Lung (tissue), 12 donors: ENCODE measurements around the gene CNTNAP5. TPM values are rescaled to one million over a fixed set of nuclear protein-coding genes. Genes with fewer than 3 reads are reported as not detected.

ENCODE experiments used
- ATAC-seq: fragments of 200-7000 bp; cut with Tn5 transposase; one replicate; pipeline ENCODE4 v1.9.1; 2020; ENCODE audit warnings: moderate number of reproducible peaks; ENCODE audit not compliant: insufficient read depth, low FRiP score
- DNase-seq, 3 donors: peaks; one replicate each; pipeline ENCODE4 v3.0.0-alpha.2; 2013 to 2017
- H3K27ac ChIP-seq, 2 donors: one replicate each; pipeline ENCODE4 v1.5.1; 2013; ENCODE audit warnings: mild to moderate bottlenecking in 2 of 2, moderate library complexity in 2 of 2, control low read depth in 1 of 2, inconsistent platforms in 1 of 2, low read depth in 1 of 2, low read length in 1 of 2
- H3K27me3 ChIP-seq, 3 donors: one replicate each; pipeline ENCODE4 v1.5.1; 2013; ENCODE audit warnings: low read length in 2 of 3; ENCODE audit not compliant: control insufficient read depth in 3 of 3, insufficient read depth in 3 of 3
- H3K36me3 ChIP-seq, 4 donors: one replicate each; pipeline ENCODE4 v1.5.1; 2013; ENCODE audit warnings: low read length in 4 of 4, mild to moderate bottlenecking in 1 of 4, moderate library complexity in 1 of 4; ENCODE audit not compliant: control insufficient read depth in 4 of 4, insufficient read depth in 4 of 4
- H3K4me1 ChIP-seq, 5 donors: one replicate each; pipeline ENCODE4 v1.5.1; 2013; ENCODE audit warnings: low read length in 5 of 5, mild to moderate bottlenecking in 2 of 5, moderate library complexity in 1 of 5; ENCODE audit not compliant: control insufficient read depth in 5 of 5, insufficient read depth in 5 of 5
- H3K4me3 ChIP-seq: one replicate; pipeline ENCODE4 v1.5.1; 2013; ENCODE audit warnings: mild to moderate bottlenecking, control low read depth, moderate library complexity
- H3K9ac ChIP-seq, 2 donors: one replicate each; pipeline ENCODE4 v1.5.1; 2013; ENCODE audit warnings: low read length in 2 of 2, control low read depth in 1 of 2; ENCODE audit not compliant: insufficient read depth in 1 of 2
- H3K9me3 ChIP-seq, 4 donors: one replicate each; pipeline ENCODE4 v1.5.1; 2013; ENCODE audit warnings: low read length in 3 of 4, mild to moderate bottlenecking in 1 of 4, moderate library complexity in 1 of 4; ENCODE audit not compliant: control insufficient read depth in 4 of 4, insufficient read depth in 3 of 4
- CTCF ChIP-seq: IDR thresholded peaks from 2 replicates; pipeline ENCODE4 v1.5.1; 2012; ENCODE audit warnings: mild to moderate bottlenecking; ENCODE audit errors: control extremely low read depth, extremely low read depth
- WGBS, 2 donors: extraction: QIAGEN DNeasy Blood & Tissue Kit; methylation state at CpG; one replicate each; pipeline ENCODE4 v1.1.7; 2013; 5-methylcytosine and 5-hydroxymethylcytosine counted together
- polyA plus RNA-seq, 2 donors: library from polyadenylated mRNA; stranded (reverse); fragments of 200-250 nt; gene quantifications; one replicate each; pipeline ENCODE4 v1.2.1, GENCODE V29; 2013
- total RNA-seq, 2 donors: library from RNA; depleted of rRNA in 1 of 2; stranded (reverse); fragments of >200 nt in 1 of 2; gene quantifications; one replicate each; pipeline ENCODE4 v1.2.1, GENCODE V29; 2014 to 2021
- donor health status: control.
- donor health status: control.
- donor health status: Bipolar disorder and iron deficiency.
- donor health status: healthy.
- donor health status: DM: yes; HTN: yes; CAD: no.

Gene CNTNAP5
- total and polyA plus RNA-seq, 4 donors, result 0.03 to 0.06 TPM; not detected in 2

GRCh38 chr2:124740636-124741035 lies 715.5 kb downstream of the CNTNAP5 start:
- TF ChIP-seq CTCF, result no peak
- no peak for ATAC-seq
- H3K9me3 ChIP-seq, result peaks cover 0 to 2% (median 0%) of the 10 kb centered on the region in 4 donors
- no peaks in the 10 kb centered on the region for H3K36me3 ChIP-seq
- no peak overlapping the region for H3K4me3 ChIP-seq
- H3K9ac ChIP-seq, result no peak overlapping the region
- DNase-seq, result no peak
- no peak overlapping the region for H3K27ac ChIP-seq
- no peaks in the 10 kb centered on the region for H3K4me1 ChIP-seq
- no peaks in the 10 kb centered on the region for H3K27me3 ChIP-seq
- WGBS, 2 donors, result 61 to 65% methylated on average over 2 of the region's 2 CpGs

DNA sequence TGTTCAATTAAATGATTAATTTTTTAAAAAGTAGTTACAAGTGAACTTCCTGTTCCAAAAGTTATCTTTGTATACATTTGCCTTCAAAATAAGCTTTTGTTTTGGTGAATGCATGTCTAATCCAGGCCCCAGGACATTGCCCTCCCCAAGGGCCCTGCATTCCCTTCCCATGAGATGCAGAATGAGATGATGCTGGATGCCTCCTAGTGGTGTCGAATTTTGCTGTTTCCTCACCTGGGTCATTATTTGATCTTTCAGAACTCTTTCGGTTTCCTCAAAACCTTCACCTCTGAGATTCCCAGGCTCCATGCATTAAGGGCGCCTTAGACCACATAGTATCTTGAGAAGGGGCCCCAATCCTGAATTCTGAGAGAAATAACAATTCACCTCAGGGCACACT lies 728.8 kb downstream of the CNTNAP5 start:
- TF ChIP-seq CTCF, result no peak
- ATAC-seq (no peak), DNase-seq (no peak)
- Histone ChIP-seq H3K9ac (no peak overlapping the region), H3K27me3 (no peaks in the 10 kb centered on the region), H3K9me3 (no peaks in the 10 kb centered on the region), H3K36me3 (no peaks in the 10 kb centered on the region), H3K4me1 (no peaks in the 10 kb centered on the region), H3K27ac (no peak overlapping the region), H3K4me3 (no peak overlapping the region)
- 79 to 83% methylated on average over 3 of the region's 3 CpGs for WGBS, 2 donors

GRCh38 chr2:124755386-124755785 lies 730.3 kb downstream of the CNTNAP5 start:
- no peak for ATAC-seq
- TF ChIP-seq CTCF, result no peak
- no peaks in the 10 kb centered on the region for H3K27me3 ChIP-seq

GRCh38 chr2:124756048-124756447 lies 731.0 kb downstream of the CNTNAP5 start:
- TF ChIP-seq CTCF, result no peak
- H3K27me3 ChIP-seq, result no peaks in the 10 kb centered on the region
- H3K36me3 ChIP-seq, result no peaks in the 10 kb centered on the region
- DNase-seq, result no peak
- ATAC-seq, result no peak
- no peak overlapping the region for H3K4me3 ChIP-seq
- H3K27ac ChIP-seq, result no peak overlapping the region
- WGBS, 2 donors, result 72 to 85% methylated on average over 4 of the region's 4 CpGs
- H3K9ac ChIP-seq, result no peak overlapping the region
- no peaks in the 10 kb centered on the region for H3K9me3 ChIP-seq
- H3K4me1 ChIP-seq, result no peaks in the 10 kb centered on the region

More at GRCh38 chr2:124755386-124755785, 730.3 kb downstream of the CNTNAP5 start:
- WGBS, 2 donors, result 75 to 85% methylated on average over 1 of the region's 1 CpG
- Histone ChIP-seq H3K9me3 (no peaks in the 10 kb centered on the region), H3K9ac (no peak overlapping the region), H3K4me3 (no peak overlapping the region), H3K27ac (no peak overlapping the region), H3K36me3 (no peaks in the 10 kb centered on the region), H3K4me1 (no peaks in the 10 kb centered on the region)
- no peak for DNase-seq
